Measurements from ENCODE around the gene HYOU1. TPM values are rescaled to one million over a fixed set of nuclear protein-coding genes. Genes with fewer than 3 reads are reported as not detected.
"Not testable (repeated sequence)": the region's sequence is repeated elsewhere in the genome, so short reads cannot be mapped to it uniquely, and the experiment has no call there.

Gene HYOU1
- polyA plus RNA-seq, 1 donor (not counting 4 experiments of a cell fraction or from before 2014, with no cell fraction given): 119 TPM

DNA sequence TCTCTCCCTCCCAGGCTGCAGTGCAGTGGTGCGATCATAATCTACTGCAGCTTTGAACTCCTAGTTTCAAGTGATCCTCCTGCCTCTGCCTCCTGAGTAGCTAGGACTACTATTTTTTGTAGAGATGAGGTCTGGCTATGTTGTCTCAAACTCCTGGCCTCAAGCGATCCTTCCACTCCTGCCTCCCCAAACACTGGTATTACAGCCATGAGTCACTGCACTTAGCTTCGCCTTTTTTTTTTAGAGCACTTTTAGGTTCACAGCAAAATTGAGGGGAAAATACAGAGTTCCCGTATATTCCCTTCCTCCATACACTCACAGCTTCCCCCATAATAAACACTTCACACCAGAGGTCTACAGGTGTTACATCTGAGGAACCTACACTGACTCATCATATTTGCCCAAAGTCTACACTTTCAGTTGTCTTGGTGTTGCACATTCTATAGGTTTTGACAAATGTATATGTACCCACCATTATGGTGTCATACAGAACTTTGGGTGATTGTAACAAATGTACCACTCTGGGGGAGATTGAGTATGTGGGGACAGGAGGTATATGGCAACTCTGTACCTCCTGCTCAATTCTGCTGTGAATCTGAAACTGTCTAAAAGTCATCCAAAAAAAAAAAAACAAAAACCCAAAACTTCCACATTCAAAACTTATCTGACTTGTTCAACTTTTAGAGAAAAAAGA, 15.0 kb downstream of the HYOU1 start:
- no peaks in the 10 kb centered on the region for H3K79me2 ChIP-seq (ENCODE audit: control insufficient read depth, insufficient read depth, low read length)

DNA sequence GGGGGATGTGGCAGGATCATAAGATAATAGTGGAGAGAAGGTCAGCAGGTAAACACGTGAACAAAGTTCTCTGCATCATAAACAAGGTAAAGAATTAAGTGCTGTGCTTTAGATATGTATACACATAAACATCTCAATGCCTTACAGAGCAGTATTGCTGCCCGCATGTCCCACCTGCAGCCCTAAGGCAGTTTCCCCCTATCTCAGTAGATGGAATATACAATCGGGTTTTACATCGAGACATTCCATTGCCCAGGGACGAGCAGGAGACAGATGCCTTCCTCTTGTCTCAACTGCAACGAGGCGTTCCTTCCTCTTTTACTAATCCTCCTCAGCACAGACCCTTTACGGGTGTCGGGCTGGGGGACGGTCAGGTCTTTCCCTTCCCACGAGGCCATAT, 17.5 kb downstream of the HYOU1 start:
- H3K27me3 ChIP-seq (ENCODE audit: control insufficient read depth, extremely low read depth, insufficient read depth, low read length); H3K9me1 ChIP-seq (ENCODE audit: control insufficient read depth, extremely low read depth, insufficient read depth, low read length); H2AFZ ChIP-seq (ENCODE audit: control insufficient read depth, low read length); H3K4me3 ChIP-seq (ENCODE audit: control insufficient read depth in 2 of 3, extremely low read depth in 1 of 3, insufficient read depth in 2 of 3, low read depth in 1 of 3, low read length in 3 of 3); FAIRE-seq; DNase-seq (ENCODE audit: low read depth, low spot score); H4K20me1 ChIP-seq (ENCODE audit: control insufficient read depth, extremely low read depth, insufficient read depth, low read length); H3K4me2 ChIP-seq (ENCODE audit: control insufficient read depth, extremely low read depth, insufficient read depth, low read depth, low read length); H3K79me2 ChIP-seq (ENCODE audit: control insufficient read depth, insufficient read depth, low read length); H3K27ac ChIP-seq (ENCODE audit: control insufficient read depth, insufficient read depth, low read length); H3K4me1 ChIP-seq (ENCODE audit: control insufficient read depth, extremely low read depth, insufficient read depth, low read length); H3K9me3 ChIP-seq (ENCODE audit: control insufficient read depth, low read depth, low read length); H3K36me3 ChIP-seq (ENCODE audit: control insufficient read depth in 2 of 2, extremely low read depth in 1 of 2, insufficient read depth in 2 of 2, low read length in 2 of 2); dilution Hi-C loops (cut with MboI; ENCODE audit: extremely low pct_ligation_motif_present, low sequenced_read_pairs); H3K9ac ChIP-seq (ENCODE audit: control insufficient read depth, extremely low read depth, insufficient read depth, low read length): not testable (repeated sequence)

More for the DNA sequence above, 15.0 kb downstream of the HYOU1 start:
- no peak for DNase-seq (ENCODE audit: low read depth, low spot score)
- no peak overlapping the region for H3K4me3 ChIP-seq (ENCODE audit: control insufficient read depth in 2 of 3, extremely low read depth in 1 of 3, insufficient read depth in 2 of 3, low read depth in 1 of 3, low read length in 3 of 3)
- H3K27me3 ChIP-seq (ENCODE audit: control insufficient read depth, extremely low read depth, insufficient read depth, low read length): no peaks in the 10 kb centered on the region
- H3K4me1 ChIP-seq (ENCODE audit: control insufficient read depth, extremely low read depth, insufficient read depth, low read length): no peaks in the 10 kb centered on the region
- H4K20me1 ChIP-seq (ENCODE audit: control insufficient read depth, extremely low read depth, insufficient read depth, low read length): no peaks in the 10 kb centered on the region
- no peak overlapping the region for H2AFZ ChIP-seq (ENCODE audit: control insufficient read depth, low read length)
- no peaks in the 10 kb centered on the region for H3K9me1 ChIP-seq (ENCODE audit: control insufficient read depth, extremely low read depth, insufficient read depth, low read length)
- dilution Hi-C loops (cut with MboI; ENCODE audit: extremely low pct_ligation_motif_present, low sequenced_read_pairs): no loop called here
- H3K27ac ChIP-seq (ENCODE audit: control insufficient read depth, insufficient read depth, low read length): no peak overlapping the region
- H3K9me3 ChIP-seq (ENCODE audit: control insufficient read depth, low read depth, low read length): no peaks in the 10 kb centered on the region
- peaks cover 9 to 23% of the 10 kb centered on the region in 2 experiments for H3K36me3 ChIP-seq (ENCODE audit: control insufficient read depth in 2 of 2, extremely low read depth in 1 of 2, insufficient read depth in 2 of 2, low read length in 2 of 2)
- FAIRE-seq: peak; percentile 9
- H3K9ac ChIP-seq (ENCODE audit: control insufficient read depth, extremely low read depth, insufficient read depth, low read length): no peak overlapping the region
- H3K4me2 ChIP-seq (ENCODE audit: control insufficient read depth, extremely low read depth, insufficient read depth, low read depth, low read length): no peak overlapping the region
- no peak for TF ChIP-seq EZH2 (IDR thresholded peaks at IDR 0.05; ENCODE audit: low read length)
- TF ChIP-seq, protein P1, sequence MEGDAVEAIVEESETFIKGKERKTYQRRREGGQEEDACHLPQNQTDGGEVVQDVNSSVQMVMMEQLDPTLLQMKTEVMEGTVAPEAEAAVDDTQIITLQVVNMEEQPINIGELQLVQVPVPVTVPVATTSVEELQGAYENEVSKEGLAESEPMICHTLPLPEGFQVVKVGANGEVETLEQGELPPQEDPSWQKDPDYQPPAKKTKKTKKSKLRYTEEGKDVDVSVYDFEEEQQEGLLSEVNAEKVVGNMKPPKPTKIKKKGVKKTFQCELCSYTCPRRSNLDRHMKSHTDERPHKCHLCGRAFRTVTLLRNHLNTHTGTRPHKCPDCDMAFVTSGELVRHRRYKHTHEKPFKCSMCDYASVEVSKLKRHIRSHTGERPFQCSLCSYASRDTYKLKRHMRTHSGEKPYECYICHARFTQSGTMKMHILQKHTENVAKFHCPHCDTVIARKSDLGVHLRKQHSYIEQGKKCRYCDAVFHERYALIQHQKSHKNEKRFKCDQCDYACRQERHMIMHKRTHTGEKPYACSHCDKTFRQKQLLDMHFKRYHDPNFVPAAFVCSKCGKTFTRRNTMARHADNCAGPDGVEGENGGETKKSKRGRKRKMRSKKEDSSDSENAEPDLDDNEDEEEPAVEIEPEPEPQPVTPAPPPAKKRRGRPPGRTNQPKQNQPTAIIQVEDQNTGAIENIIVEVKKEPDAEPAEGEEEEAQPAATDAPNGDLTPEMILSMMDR (optimal IDR thresholded peaks at IDR 0.05 in 1 of 3, IDR thresholded peaks at IDR 0.05 in 1 of 3, conservative IDR thresholded peaks at IDR 0.05 in 1 of 3; ENCODE audit: extremely low read depth in 1 of 3, insufficient read depth in 2 of 3, low read length in 3 of 3): no peak

DNA sequence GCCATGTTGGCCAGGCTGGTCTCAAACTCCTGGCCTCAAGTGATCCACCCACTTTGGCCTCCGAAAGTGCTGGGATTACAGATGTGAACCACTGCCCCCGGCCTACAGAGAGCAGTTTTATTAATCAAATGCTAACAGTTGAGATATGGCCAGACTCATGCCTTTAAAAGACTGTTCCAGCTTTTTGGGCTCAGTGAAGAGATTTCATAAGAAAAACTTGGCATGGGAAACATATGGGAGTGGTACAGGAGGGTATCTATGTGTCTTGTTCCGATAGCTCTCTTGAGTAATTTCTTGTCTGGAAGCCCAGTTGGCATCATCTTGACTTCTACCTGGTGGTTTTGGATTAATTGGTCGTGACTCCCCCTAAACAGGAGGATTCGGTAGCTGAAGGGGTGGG, 18.1 kb downstream of the HYOU1 start:
- Histone ChIP-seq H3K4me2 (ENCODE audit: control insufficient read depth, extremely low read depth, insufficient read depth, low read depth, low read length) (no peak overlapping the region), H3K36me3 (ENCODE audit: control insufficient read depth in 2 of 2, extremely low read depth in 1 of 2, insufficient read depth in 2 of 2, low read length in 2 of 2) (no peaks in the 10 kb centered on the region), H3K9me3 (ENCODE audit: control insufficient read depth, low read depth, low read length) (no peaks in the 10 kb centered on the region), H3K27me3 (ENCODE audit: control insufficient read depth, extremely low read depth, insufficient read depth, low read length) (no peaks in the 10 kb centered on the region), H2AFZ (ENCODE audit: control insufficient read depth, low read length) (no peak overlapping the region), H3K27ac (ENCODE audit: control insufficient read depth, insufficient read depth, low read length) (no peak overlapping the region), H3K4me3 (ENCODE audit: control insufficient read depth in 2 of 3, extremely low read depth in 1 of 3, insufficient read depth in 2 of 3, low read depth in 1 of 3, low read length in 3 of 3) (no peak overlapping the region), H3K79me2 (ENCODE audit: control insufficient read depth, insufficient read depth, low read length) (no peaks in the 10 kb centered on the region), H3K9ac (ENCODE audit: control insufficient read depth, extremely low read depth, insufficient read depth, low read length) (no peak overlapping the region), H4K20me1 (ENCODE audit: control insufficient read depth, extremely low read depth, insufficient read depth, low read length) (no peaks in the 10 kb centered on the region), H3K9me1 (ENCODE audit: control insufficient read depth, extremely low read depth, insufficient read depth, low read length) (no peaks in the 10 kb centered on the region), H3K4me1 (ENCODE audit: control insufficient read depth, extremely low read depth, insufficient read depth, low read length) (no peaks in the 10 kb centered on the region)
- dilution Hi-C loops (cut with MboI; ENCODE audit: extremely low pct_ligation_motif_present, low sequenced_read_pairs): no loop called here
- DNase-seq (ENCODE audit: low read depth, low spot score): no peak
- TF ChIP-seq, protein P1 (optimal IDR thresholded peaks at IDR 0.05 in 1 of 3, IDR thresholded peaks at IDR 0.05 in 1 of 3, conservative IDR thresholded peaks at IDR 0.05 in 1 of 3; ENCODE audit: extremely low read depth in 1 of 3, insufficient read depth in 2 of 3, low read length in 3 of 3): no peak
- TF ChIP-seq EZH2 (IDR thresholded peaks at IDR 0.05; ENCODE audit: low read length): no peak
- FAIRE-seq: no peak
